Middle frontal gyrus (tissue), 1 donor: ENCODE data around the gene RPLP2.

Source experiments
- DNase-seq: peaks from one replicate; pipeline ENCODE4 v3.0.0-alpha.2; 2015; ENCODE audit warnings: low spot score; ENCODE audit errors: extremely low spot score

The RPLP2 gene

DNA sequence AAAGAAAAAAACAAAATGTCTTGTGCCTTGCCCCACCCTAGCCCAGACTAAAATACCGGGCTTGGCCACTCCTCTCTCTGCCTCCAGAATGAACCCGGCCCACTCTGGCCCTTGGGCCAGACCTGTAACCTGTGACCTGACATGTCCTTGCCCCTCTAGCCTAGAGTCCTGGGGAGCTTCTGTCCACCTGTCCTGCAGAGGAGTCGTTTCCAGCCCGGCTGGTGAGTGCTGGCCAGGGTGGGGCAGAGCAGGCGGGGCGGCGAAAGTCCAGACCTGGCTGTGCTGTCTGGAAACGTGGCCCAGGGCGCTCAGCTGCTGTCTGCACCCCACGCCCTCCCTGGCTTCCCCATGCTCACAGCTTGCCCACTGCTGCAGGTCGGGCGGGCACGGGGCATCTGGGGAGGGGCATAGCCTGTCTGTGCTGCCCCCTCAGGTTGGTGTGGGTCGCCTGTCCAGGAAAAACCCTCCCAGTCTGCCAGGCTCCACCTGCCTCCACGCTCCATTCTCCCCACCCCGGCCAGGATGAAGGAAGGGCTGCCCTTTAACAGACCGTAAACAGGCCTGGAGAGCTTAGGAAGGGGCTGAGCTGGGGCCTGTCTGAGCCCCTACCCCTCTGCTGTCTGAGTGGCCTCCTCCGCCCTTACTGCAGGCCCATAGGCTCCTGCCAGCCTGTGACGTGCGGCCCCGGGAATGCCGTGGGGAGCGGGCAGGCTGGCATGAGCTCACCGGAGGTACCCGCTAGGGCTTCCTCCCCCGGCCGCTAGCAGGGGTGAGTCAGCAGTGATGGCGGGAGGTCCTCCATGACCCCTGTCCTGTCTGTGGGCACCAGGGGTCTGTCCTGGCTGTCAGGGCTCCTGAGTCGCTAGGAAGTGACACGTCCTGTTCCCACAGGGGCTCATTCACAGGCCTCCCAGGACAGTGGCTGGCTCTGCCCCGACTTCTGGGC is 24.9 kb downstream of the RPLP2 start:
- no peak for DNase-seq

- no peak for DNase-seq
Observed at GRCh38 chr11:836274-836673, 26.5 kb downstream of the RPLP2 start.

- no peak for DNase-seq
Observed at GRCh38 chr11:836700-837099, 26.9 kb downstream of the RPLP2 start.

DNA sequence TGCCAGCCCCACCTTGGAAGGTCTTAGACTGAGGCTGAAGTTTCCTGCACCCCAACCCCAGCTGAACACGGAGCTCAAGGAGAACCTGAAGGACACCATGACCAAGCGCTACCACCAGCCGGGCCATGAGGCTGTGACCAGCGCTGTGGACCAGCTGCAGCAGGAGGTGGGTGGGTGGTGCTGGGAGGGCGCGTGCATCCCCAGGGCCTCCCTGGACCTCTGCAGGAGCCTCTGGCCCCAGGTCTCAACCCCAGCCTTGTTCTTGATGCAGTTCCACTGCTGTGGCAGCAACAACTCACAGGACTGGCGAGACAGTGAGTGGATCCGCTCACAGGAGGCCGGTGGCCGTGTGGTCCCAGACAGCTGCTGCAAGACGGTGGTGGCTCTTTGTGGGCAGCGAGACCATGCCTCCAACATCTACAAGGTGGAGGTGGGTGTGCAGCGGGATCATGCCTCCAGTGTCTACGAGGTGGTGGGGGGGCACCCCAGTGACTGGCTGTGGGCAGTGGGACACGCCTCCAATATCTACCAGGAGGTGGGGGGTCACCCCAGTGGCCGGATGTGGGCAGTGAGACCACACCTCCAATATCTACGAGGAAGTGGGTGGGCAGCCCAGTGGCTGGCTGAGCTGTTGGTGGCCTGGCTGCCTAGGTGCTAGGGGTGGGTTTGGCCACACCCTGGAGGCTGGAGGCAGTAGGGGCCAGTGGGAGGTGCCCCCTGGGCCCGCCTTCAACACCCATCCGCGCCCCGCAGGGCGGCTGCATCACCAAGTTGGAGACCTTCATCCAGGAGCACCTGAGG is 27.6 kb downstream of the RPLP2 start:
- DNase-seq, result no peak

GRCh38 chr11:837990-838307 is 28.2 kb downstream of the RPLP2 start:
- DNase-seq, result no peak

DNA sequence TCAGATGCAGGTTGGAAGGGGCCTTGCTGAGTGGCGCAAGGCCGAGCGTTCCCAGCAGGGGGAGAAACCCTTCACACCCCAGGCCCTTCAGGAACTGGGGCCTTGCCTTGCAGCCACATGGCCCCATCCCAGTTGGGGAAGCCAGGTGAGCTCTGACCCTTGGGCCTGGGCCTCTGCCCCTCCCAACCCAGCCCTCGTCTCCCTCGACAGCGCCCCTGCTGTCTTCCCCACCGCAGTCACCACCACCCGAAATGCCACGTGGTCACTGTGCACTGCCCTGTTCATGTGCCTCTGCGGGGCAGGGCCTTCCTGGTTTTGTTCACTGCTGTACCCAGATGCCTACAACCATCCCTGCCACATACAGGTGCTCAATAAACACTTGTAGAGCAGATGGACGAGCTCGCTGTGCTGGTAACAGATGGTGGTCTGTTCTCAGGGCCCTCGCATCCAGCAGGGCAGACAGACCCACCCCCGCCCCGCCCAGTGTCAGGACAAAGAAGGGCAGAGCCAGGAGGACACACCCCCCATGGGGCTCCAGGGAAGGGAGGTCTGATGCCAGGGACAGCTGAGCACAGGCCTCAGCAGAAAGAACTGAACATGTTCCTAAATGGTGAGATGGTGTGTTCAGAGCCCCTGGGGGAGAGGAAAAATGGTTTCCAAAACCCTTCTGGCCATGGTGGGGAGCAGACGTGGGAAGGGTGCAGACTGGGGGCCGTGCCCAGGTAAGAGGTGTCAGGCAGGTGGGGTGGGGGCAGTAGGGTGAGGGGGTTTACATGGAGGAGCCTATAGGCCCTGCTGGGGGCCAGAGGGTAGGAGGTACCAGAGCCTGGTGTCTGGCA is 28.9 kb downstream of the RPLP2 start:
- DNase-seq, result no peak

- DNase-seq, result no peak
Observed at GRCh38 chr11:839280-839623, 29.5 kb downstream of the RPLP2 start.

- DNase-seq, result no peak
Observed at GRCh38 chr11:839875-840617, 30.3 kb downstream of the RPLP2 start.

DNA sequence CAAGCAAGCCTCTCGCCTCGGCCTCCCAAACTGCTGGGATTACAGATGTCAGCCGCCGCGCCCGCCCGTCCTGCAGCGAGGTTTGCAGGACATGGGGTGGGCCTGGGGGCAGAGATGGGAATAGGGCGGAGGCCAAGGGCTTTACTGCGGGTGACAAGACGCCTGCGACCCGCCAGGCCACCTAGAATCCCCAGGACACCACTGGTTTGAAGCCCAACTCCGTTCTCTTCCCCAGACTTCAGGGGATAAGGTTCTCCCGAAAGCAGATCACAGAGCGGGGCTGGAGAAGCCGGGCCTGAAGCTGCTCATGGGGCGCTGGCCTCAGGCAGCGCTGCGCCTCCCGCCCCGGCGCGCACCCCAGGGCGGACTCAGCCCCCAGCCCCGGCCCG is 32.2 kb downstream of the RPLP2 start:
- no peak for DNase-seq

- peak; percentile 69 for DNase-seq
Observed at GRCh38 chr11:842370-843002, 32.7 kb downstream of the RPLP2 start, which contains the start of the genes POLR2L and TSPAN4. Gene POLR2L, minus strand, starts transcription at chr11:842529. Its CDS starts 21 bp downstream, at chr11:842508. Gene TSPAN4, plus strand, starts transcription at chr11:842852. Its CDS starts 7,453 bp downstream, at chr11:850305.

- DNase-seq, result no peak
Observed at GRCh38 chr11:843086-843734, 33.4 kb downstream of the RPLP2 start.

DNA sequence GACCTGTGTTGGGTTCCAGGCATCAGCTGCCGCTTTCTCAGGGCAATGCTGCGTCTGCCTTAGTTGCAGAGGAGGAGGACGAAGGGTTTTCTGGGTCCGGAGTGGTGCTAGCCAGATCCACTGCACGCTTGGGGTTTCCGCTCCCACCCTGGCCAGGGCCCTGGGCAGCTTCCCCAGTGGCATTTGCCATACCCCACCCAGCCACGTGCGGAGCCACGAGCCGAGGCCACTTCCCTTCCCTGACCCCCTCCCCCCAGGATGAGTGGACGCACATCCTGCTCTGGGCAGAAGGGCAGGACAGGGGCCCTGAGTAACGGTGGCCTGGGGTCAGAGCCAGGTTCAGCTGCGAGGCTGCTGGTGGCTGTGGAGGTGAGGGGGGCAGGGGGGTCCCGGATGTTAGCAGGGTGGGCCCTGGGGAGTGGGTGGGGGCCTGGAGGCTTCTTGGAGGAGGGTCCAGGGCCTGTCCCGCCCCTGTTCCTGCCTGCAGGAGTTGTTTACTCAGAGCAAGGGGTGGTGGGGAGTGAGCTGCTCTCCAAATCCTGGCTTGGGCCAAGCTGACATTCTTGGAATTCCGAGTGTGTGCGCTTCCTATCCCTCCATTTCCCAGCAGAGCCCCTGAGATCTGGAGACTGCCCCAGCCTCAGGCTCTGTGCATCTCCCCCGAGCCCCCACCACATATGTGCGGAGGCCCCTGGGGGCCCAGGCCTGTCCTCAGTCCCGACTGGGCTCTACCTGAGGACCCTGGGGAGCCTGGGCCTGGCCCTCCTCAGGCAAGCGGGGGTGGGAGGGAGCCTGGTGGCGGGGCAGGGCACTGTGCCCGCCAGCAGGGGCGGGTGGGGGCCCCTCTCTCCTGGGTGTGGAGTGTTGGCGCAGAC is 34.3 kb downstream of the RPLP2 start:
- no peak for DNase-seq

DNA sequence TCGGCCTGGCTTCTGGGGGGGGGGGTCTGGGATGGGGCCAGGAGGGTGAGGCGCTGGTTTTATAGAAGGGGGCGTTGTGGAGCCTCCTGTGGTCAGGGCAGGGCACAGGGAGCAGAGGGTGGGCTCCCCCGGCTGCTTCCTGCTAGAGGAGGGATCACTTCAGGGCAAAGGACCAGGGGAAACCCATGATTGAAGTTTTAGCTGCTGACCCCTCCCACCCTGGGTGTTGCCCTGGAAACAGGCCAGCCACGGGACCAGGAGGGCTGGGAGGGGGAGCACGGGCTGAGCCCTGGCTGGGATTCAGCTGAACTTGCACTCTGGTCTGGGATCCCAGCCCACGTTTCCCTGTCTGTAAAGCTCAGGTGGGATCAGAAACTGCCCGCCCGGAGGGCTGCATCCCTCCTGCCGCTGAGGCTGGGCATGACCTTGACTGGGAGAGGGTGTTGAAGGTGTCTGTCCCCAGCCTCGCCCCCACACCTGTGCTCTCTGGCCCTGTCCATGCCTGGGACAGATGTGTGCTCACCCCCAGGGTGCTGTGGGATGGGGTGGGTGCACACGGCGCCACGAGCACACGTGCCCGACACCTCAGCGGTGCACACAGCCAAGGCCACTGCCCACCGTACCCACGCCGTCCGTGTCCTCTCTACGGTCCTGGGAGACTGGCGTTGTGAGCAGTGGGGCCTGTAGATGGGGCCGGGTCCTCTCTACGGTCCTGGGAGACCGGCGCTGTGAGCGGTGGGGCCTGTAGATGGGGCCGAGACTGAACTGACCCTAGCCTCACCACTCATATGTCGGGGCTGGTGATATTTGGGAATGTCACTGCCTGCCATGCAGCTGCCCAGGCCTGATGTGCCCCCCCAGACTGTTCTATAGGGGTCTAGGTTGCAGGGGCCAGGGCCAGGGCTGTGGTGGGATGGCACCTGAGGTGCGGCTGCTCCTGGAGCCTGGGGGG is 35.2 kb downstream of the RPLP2 start:
- DNase-seq, result no peak

- no peak for DNase-seq
Observed at GRCh38 chr11:845872-846495, 36.2 kb downstream of the RPLP2 start.

DNA sequence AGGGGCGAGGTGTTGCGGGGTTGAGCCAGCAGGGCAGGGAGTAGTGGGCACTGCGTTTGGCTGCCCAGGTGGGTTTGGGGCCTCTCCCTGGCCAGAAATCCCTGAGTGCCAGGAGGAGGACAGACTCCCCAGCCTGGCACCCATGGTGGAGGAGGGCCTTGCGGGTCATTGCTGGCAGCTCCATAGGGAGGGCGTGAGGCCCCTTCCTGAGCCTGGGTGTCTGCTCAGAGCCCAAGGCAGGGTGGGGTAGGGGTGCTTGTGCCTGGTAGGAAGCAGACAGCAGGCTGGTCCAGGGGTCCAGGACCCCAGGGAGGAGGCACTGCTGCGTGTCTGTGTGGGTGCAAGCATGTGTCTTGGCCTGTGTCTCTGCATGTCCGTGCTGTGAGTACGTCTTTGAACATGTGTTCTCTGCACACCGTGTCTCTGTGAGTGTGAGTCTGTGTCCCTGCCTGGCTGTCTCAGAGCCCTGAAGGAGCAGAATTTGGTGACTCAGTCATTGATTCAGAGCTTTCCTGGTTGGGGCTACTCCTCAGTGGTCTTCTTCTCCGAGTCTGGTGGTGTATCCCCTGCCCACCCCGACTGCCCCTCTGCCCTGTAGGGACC is 36.8 kb downstream of the RPLP2 start:
- DNase-seq, result no peak

GRCh38 chr11:847876-848275 is 38.1 kb downstream of the RPLP2 start:
- no peak for DNase-seq

DNA sequence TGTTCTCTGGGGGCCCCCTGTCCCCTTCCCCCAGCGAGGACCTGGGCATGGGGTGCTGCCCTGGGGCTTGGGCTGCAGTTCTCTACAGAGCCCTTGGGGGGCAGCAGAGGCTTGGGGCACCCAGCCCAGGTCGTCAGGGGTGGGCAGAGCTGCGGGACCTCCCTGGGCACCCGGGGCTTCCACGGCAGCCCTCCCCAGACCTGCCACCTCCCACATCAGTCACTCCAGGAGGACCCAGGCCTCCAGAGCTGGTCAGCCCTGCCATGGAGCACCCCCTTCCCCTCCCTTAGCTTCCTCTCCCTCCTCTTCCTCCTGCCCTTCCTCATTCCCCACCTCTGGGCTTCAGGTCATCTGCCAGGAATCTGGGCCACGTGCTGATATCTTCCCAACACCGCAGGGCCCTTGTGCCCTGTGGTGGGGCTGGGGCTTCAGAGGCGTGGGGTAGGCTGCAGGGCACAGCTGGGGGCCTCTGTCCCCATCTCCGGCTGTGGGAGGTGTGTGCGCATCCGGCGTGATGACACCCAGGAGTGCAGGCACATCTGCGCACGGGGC is 38.7 kb downstream of the RPLP2 start:
- no peak for DNase-seq
